H1 (cell line): Measurements from ENCODE around the gene NAGA. TPM values are rescaled to one million over a fixed set of nuclear protein-coding genes. Genes with fewer than 3 reads are reported as not detected.

Experiments used
- BACH1 ChIP-seq: IDR thresholded peaks from 2 replicates; pipeline ENCODE4 v1.6.1; 2012; ENCODE audit warnings: low read length, improper control_type of control experiment
- BRCA1 ChIP-seq: IDR thresholded peaks from 2 replicates; pipeline ENCODE4 v1.6.1; 2012; ENCODE audit warnings: low read depth, low read length, improper control_type of control experiment
- CEBPB ChIP-seq: IDR thresholded peaks from 2 replicates; pipeline ENCODE4 v1.6.1; 2012; ENCODE audit warnings: low read depth, low read length
- EGR1 ChIP-seq: IDR thresholded peaks from 2 replicates; pipeline ENCODE4 v1.6.1; 2011; ENCODE audit warnings: low read depth, low read length, borderline replicate concordance
- GTF2F1 ChIP-seq: IDR thresholded peaks from 2 replicates; pipeline ENCODE4 v1.6.1; 2012; ENCODE audit warnings: low read depth, low read length, improper control_type of control experiment, borderline replicate concordance
- HDAC2 ChIP-seq, 2 experiments: fragments of 300-600 bp in 1 of 2; sonication (generic) in 1 of 2; IDR thresholded peaks; 2 replicates each; pipeline ENCODE4 v1.6.1; 2011 to 2012; ENCODE audit warnings: low read depth in 2 of 2, low read length in 2 of 2, mild to moderate bottlenecking in 2 of 2, moderate library complexity in 2 of 2, borderline replicate concordance in 1 of 2, inconsistent platforms in 1 of 2
- NANOG ChIP-seq: IDR thresholded peaks from 2 replicates; pipeline ENCODE4 v1.6.1; 2011; ENCODE audit warnings: low read length, low read depth, mild to moderate bottlenecking, inconsistent platforms; ENCODE audit not compliant: insufficient read depth, poor library complexity, severe bottlenecking
- POLR2A ChIP-seq, 2 experiments: IDR thresholded peaks; 1 replicate in 1 of 2; 2 replicates in 1 of 2; pipeline ENCODE4 v1.6.1; 2011; ENCODE audit warnings: low read depth in 2 of 2, low read length in 2 of 2, mild to moderate bottlenecking in 2 of 2; ENCODE audit errors: control extremely low read depth in 1 of 2
- RNF2 ChIP-seq: fragments of 200-900, 300-1000 bp; sonication (generic); IDR thresholded peaks from 2 replicates; pipeline ENCODE4 v1.7.1; 2016; ENCODE audit warnings: borderline replicate concordance, low read depth, mild to moderate bottlenecking, antibody characterized with exemption, low read length; ENCODE audit not compliant: poor library complexity, severe bottlenecking; ENCODE audit errors: missing control alignments
- RXRA ChIP-seq: IDR thresholded peaks from 2 replicates; pipeline ENCODE4 v1.6.1; 2011; ENCODE audit warnings: low read depth, mild to moderate bottlenecking, low read length, moderate library complexity; ENCODE audit not compliant: insufficient read depth
- SIRT6 ChIP-seq: IDR thresholded peaks from one replicate; pipeline ENCODE4 v1.7.1; 2012; ENCODE audit warnings: low read length, inconsistent platforms
- SP2 ChIP-seq: IDR thresholded peaks from 2 replicates; pipeline ENCODE4 v1.6.1; 2012; ENCODE audit warnings: mild to moderate bottlenecking, low read length, inconsistent platforms
- SRF ChIP-seq: IDR thresholded peaks from 2 replicates; pipeline ENCODE4 v1.6.1; 2011; ENCODE audit warnings: mild to moderate bottlenecking, low read depth, low read length, moderate library complexity
- TAF7 ChIP-seq: optimal IDR thresholded peaks from 2 replicates; pipeline ENCODE3; 2011; ENCODE audit warnings: low read depth, mild to moderate bottlenecking, inconsistent platforms, low read length, moderate library complexity, borderline replicate concordance
- TCF12 ChIP-seq: IDR thresholded peaks from 2 replicates; pipeline ENCODE4 v1.6.1; 2011; ENCODE audit warnings: low read depth, mild to moderate bottlenecking, low read length
- TEAD4 ChIP-seq: IDR thresholded peaks from 2 replicates; pipeline ENCODE4 v1.6.1; 2012; ENCODE audit warnings: low read depth, low read length, inconsistent platforms, mixed read lengths
- ZNF274 ChIP-seq: IDR thresholded peaks from 2 replicates; pipeline ENCODE4 v1.7.0; 2012; ENCODE audit warnings: low read length, borderline replicate concordance; ENCODE audit errors: extremely low read depth
- polyA plus RNA-seq, 7 experiments: library from polyadenylated mRNA; depleted of rRNA in 3 of 7; stranded (reverse) in 5 of 7; unstranded in 2 of 7; fragments of >200 nt in 5 of 7; fragments of 200-250 nt in 2 of 7; gene quantifications; 1 replicate in 5 of 7; 2 replicates in 1 of 7; 4 replicates in 1 of 7; pipeline versions ENCODE4 v1.2.1 to v1.2.3, GENCODE V29; 2011 to 2013; ENCODE audit warnings: missing spikeins in 2 of 7, mixed read lengths in 2 of 7
- total RNA-seq: library from RNA; stranded (reverse); fragmentation: NEBNext Ultra II Directional; extraction: Animal tissue kit (Norgen Biotek cat#: 25700); gene quantifications from 2 replicates; pipeline ENCODE4 v1.2.1, GENCODE V29; 2021

NAGA gene
- total and polyA plus RNA-seq, 2 of the 8 experiments (the other 6 are each of a cell fraction or from before 2014, with no cell fraction given), result 14.8 to 30.7 TPM

DNA sequence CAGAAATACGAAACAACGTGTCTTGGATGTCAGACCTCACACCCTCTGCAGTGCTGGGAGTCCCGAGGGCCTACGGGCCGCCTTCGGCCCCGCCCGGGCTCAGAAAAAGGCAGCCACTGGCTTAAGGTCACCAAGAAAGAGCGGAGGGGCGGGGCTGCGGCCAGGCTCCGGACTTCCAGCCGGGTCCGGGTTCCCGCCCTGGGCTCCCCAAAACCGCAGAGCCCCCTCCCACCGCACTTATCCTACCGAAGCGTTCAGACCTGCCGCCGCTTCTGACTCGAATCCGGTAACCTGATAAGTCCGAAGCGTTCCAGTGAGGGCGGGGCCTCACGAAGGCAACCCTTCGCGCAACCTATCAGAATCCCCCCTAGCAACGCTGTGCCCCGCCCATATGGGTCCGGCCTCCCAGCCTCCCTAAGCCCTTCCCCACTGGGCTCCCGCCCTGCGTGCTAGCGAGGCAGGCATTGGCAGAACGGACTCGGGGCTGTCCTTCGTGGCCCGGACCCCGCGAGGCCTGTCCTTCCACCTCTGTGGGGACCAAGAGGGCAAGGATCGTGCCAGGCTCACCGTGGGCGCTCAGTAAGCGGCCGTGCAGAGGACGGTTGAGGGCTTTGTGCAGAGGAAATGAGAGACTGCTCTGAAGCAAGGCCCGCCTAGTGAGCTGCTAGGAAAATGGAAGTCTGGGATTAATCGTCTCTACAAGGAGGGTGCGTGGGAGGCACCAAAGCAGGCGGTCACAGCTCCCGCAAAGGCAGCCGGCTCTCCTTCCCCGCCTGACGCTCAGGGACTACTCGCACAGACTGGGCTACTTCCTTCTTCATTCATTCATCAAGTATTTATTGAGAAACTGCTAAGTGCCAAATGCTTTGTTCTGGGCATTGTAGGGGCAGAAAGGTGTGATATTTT, at the start of gene NAGA (continued):
- TF ChIP-seq RNF2, result peak; percentile 50
- TF ChIP-seq EGR1, result no peak
- no peak for TF ChIP-seq RXRA
- TF ChIP-seq ZNF274, result no peak
- TF ChIP-seq TAF7, result no peak
- TF ChIP-seq SP2, result no peak
- no peak for TF ChIP-seq GTF2F1
- no peak for TF ChIP-seq TCF12
- no peak for TF ChIP-seq SRF
- TF ChIP-seq BRCA1, result no peak
- no peak for TF ChIP-seq TEAD4
- no peak for TF ChIP-seq CEBPB
- TF ChIP-seq BACH1, result peak; percentile 10; the same call in 1 of the 2 replicates
- no peak for TF ChIP-seq NANOG
- peak; percentile 21 to 39; a peak in 1 of 4 replicates for TF ChIP-seq HDAC2 (IDR thresholded peaks at IDR 0.05; ENCODE audit: borderline replicate concordance in 1 of 2, low read depth in 2 of 2, low read length in 2 of 2)
- TF ChIP-seq SIRT6, result no peak
- peak in 1 of 2 experiments; percentile 84; a peak in 2 of 3 replicates for TF ChIP-seq POLR2A (IDR thresholded peaks at IDR 0.05; ENCODE audit: control extremely low read depth in 1 of 2, low read depth in 2 of 2, low read length in 2 of 2)
